ENCODE measurements around the gene CC2D2A. TPM values are rescaled to one million over a fixed set of nuclear protein-coding genes. Genes with fewer than 3 reads are reported as not detected.
A peak's percentile ranks its signal among the peaks of the same experiment; 100 is the strongest.

CC2D2A gene
- total and polyA plus RNA-seq, 2 of the 13 experiments (the other 11 are each of a cell fraction or from before 2014, with no cell fraction given), result 4.2 to 7.2 TPM

DNA sequence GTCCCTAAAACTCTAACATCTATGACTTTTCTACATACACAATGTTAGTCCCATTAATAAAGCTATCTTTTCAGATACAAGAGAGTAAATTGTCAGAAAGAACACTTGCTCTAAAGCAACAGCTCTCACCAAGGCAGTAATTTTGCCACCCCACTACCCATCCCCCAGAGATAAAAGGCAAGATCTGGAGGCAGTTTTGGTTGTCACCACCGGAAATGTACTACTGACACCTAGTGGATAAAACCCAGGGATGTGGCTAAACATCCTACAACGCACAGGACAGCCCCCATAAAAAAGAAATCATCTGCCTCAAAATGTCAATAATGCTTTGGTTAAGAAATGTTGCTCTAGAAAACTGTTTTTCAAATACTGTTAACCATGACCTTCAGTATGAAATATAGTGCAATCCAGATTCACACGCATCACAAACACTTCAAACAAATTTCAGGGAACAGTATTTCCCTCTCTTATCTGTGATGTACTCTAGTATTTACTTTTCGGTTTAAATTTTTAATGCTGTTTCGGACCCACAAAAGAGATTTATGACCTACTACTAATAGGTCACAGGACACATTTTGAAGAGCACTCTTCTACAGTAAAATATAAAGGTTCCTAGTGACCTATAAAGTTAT is 180.3 kb downstream of the CC2D2A start (continued):
- TF ChIP-seq, protein P1, sequence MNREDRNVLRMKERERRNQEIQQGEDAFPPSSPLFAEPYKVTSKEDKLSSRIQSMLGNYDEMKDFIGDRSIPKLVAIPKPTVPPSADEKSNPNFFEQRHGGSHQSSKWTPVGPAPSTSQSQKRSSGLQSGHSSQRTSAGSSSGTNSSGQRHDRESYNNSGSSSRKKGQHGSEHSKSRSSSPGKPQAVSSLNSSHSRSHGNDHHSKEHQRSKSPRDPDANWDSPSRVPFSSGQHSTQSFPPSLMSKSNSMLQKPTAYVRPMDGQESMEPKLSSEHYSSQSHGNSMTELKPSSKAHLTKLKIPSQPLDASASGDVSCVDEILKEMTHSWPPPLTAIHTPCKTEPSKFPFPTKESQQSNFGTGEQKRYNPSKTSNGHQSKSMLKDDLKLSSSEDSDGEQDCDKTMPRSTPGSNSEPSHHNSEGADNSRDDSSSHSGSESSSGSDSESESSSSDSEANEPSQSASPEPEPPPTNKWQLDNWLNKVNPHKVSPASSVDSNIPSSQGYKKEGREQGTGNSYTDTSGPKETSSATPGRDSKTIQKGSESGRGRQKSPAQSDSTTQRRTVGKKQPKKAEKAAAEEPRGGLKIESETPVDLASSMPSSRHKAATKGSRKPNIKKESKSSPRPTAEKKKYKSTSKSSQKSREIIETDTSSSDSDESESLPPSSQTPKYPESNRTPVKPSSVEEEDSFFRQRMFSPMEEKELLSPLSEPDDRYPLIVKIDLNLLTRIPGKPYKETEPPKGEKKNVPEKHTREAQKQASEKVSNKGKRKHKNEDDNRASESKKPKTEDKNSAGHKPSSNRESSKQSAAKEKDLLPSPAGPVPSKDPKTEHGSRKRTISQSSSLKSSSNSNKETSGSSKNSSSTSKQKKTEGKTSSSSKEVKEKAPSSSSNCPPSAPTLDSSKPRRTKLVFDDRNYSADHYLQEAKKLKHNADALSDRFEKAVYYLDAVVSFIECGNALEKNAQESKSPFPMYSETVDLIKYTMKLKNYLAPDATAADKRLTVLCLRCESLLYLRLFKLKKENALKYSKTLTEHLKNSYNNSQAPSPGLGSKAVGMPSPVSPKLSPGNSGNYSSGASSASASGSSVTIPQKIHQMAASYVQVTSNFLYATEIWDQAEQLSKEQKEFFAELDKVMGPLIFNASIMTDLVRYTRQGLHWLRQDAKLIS (CRISPR knock-in tag; IDR thresholded peaks at IDR 0.05), result no peak
- no peak for TF ChIP-seq BRD4 (CRISPR knock-in tag; IDR thresholded peaks at IDR 0.05)
- TF ChIP-seq TGIF2 (CRISPR knock-in tag; IDR thresholded peaks at IDR 0.05), result 0 out of 2 replicates have a peak, but pooled peaks have one; percentile 28
- peak; percentile 38; the same call in 1 of the 2 replicates for TF ChIP-seq ZMYM4 (CRISPR knock-in tag; IDR thresholded peaks at IDR 0.05)
- TF ChIP-seq SIX1 (CRISPR knock-in tag; IDR thresholded peaks at IDR 0.05; ENCODE audit: borderline replicate concordance), result no peak
- TF ChIP-seq ZNF724P (CRISPR knock-in tag; IDR thresholded peaks at IDR 0.05; ENCODE audit: borderline replicate concordance), result no peak
- no peak for TF ChIP-seq DMTF1 (CRISPR knock-in tag; IDR thresholded peaks at IDR 0.05)
- TF ChIP-seq PRDM15 (CRISPR knock-in tag; IDR thresholded peaks at IDR 0.05), result no peak
- no peak for TF ChIP-seq CEBPB (IDR thresholded peaks at IDR 0.05; ENCODE audit: borderline replicate concordance, low read depth, low read length)
- no peak for TF ChIP-seq PRMT3 (CRISPR knock-in tag; IDR thresholded peaks at IDR 0.05; ENCODE audit: borderline replicate concordance, low read depth)
- no peak for TF ChIP-seq TFAP4 (IDR thresholded peaks at IDR 0.05; ENCODE audit: borderline replicate concordance, low read depth)
- no peak for TF ChIP-seq ZNF337 (CRISPR knock-in tag; IDR thresholded peaks at IDR 0.05; ENCODE audit: borderline replicate concordance, low read depth)
